ENCODE measurements around the gene IDH1.
A peak's percentile ranks its signal among the peaks of the same experiment; 100 is the strongest.
"Not testable (repeated sequence)": the region's sequence is repeated elsewhere in the genome, so short reads cannot be mapped to it uniquely, and the experiment has no call there.

The IDH1 gene

GRCh38 chr2:208254871-208255556, at the start of gene IDH1:
Gene IDH1 (minus strand): TSS chr2:208255071. CDS start chr2:208251551, 3,520 bp downstream.
- DNase-seq, result peak; percentile 87 to 92

DNA sequence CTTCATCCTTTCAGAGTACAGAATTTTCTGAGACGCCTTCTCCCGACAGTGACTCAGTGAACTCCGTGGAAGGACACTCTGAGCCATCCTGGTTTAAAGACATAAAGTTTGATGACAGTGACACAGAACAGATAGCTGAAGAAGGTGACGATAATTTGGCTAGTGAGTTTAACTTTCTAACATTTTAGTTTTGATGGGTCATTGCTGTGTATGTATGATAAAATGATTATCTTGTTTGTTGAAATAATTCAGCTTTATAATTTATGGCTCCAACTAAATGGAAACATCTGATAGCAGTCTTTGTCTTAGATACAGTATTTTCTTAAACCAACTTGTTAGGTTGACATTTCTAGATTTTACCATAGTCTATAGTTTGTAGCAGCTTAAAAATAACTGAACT, 49.3 kb upstream of the IDH1 start:
- no peak for DNase-seq

- DNase-seq, result no peak
Measured at GRCh38 chr2:208300847-208301618, 46.2 kb upstream of the IDH1 start.

DNA sequence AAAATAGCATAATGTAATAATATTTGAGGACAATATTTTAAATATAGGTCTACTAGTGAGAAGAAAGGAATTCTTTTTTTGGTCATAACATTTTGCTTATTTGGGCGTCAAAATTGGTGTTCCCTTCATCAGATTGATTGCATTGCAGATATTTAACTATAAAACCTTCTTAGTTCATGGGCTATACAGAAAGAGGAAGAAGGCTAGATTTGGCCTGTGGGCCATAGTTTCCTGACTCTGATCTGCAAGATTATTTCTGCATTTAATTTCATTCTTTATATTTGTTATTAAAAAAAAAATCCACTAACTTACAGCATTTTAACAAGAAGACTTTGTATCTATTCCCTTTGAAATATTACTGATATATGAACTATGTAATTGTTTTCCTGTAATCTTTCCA, 43.1 kb upstream of the IDH1 start:
- no peak for DNase-seq

DNA sequence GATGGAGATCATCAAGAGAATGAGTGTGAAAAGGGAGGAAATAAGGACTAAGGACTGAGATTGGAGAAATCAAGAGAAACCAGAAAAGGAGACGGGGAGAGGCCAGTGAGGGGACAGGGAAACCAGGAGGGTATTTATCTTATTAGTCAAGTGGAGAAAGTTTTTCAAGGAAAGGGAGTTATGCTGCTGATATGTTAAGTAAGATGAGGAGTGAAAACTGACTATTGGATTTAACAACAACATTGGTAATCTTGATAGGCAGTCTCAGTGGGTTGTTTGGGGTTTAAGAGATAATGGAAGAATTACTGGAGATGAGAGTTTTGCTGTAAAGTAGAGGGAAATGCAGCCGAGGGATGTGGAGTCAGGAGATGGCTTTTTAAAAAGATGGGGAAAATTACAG, 41.7 kb upstream of the IDH1 start:
- DNase-seq, result no peak

DNA sequence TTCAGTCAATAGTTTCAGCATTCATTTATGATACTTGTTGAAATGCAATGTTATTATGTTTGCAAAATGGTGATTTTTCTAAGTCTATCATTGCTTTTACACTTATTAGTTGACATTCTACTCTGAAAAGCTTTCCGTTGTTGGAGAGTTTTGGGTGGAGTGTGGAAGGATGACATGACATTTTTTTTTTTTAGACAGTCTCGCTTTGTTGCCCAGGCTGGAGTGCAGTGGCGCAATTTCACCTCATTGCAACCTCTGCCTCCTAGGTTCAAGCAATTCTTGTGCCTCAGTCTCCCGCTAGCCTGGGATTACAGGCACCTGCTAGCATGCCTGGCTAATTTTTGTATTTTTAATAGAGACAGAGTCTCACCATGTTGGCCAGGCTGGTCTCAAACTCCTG, 41.0 kb upstream of the IDH1 start:
- no peak for DNase-seq

DNA sequence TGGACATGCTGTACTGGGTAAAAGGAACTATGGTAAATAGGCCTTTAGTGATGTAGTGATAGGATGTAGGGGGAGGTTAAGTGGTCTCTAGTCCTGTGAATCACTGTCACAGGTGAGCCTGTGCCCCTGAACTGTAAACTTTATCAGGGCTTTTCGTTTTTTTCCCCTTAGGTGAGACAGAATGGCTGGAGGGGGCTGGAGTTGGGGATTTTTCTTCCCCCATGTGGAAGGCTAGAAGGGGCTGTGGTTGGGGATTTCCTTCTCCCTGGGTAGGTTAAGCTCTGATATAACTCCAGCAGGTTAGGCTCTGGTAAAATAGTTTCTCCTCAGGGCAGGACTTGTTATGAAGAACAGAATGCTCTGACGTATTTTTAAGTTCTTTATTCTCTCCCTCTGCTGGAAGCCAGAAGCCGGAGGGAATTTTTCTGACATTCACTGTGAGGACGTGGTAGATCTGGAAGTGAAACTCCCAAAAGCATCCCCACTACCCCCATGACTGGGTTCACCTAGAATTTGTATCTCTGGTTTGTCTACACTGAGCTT, 39.7 kb upstream of the IDH1 start:
- no peak for DNase-seq

DNA sequence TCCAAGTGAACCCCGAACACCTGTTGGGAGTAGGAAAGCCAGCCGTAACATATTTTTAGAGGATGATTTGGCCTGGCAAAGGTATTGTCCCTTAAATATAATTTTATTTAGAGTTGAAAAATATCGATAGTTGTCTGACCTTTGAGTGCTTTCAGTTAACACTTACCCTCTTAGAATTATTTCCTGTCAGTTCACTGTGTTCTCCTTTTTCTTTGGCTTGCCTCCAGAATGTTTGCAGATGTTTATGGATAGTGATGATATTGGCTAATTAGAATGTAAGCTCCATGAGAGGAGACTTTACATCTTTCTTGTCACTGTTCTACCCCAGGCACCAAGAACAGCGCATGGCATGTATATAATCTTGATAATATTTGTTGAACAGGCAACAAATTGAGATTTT, 31.0 kb upstream of the IDH1 start:
- DNase-seq, result no peak

GRCh38 chr2:208280933-208281332, 26.1 kb upstream of the IDH1 start:
- DNase-seq, result no peak

DNA sequence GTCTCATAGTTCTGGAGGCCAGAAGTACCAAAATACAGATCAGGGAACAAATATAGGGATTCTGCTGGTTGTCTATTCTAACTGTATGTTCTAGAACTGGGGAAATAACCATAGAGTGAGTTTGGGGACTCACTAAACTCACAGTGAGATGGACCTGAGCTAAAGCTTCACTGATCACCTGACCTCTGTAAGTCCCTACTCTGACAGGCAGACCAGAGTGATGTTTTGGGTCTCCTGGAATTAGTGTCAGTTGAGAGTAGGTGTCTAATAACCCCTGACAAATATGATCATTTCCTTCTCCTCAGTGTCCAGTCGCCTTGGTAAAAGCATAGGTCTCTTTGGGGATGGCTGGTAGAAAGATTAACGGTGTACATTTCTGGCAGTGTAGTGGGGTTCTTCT, 25.4 kb upstream of the IDH1 start:
- no peak for DNase-seq

GRCh38 chr2:208279236-208279635, 24.4 kb upstream of the IDH1 start:
- no peak for DNase-seq

DNA sequence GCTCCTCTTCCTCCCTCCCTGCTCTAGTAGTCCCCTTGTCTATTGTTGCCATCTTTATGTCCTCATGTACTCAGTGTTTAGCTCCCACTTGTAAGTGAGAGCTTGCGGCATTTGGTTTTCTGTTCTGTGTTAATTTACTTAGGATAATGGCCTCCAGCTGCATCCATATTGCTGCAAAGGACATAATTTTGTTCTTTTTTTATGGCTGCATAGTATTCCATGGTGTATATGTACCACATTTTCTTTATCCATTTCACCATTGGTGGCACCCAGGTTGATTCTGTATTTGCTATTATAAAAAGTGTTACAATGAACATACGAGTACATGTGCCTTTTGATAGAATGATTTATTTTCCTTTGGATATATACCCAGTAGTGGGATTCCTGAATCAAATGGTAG, 23.7 kb upstream of the IDH1 start:
- DNase-seq, result no peak

GRCh38 chr2:208274748-208275147, 19.9 kb upstream of the IDH1 start:
- DNase-seq, result no peak

- no peak for DNase-seq
Measured at GRCh38 chr2:208269091-208269490, 14.2 kb upstream of the IDH1 start.

GRCh38 chr2:208268156-208268952, 13.5 kb upstream of the IDH1 start:
- DNase-seq, result no peak

- not testable (repeated sequence) for DNase-seq
Measured at GRCh38 chr2:208267526-208267925, 12.7 kb upstream of the IDH1 start.

- no peak for DNase-seq
Measured at GRCh38 chr2:208266936-208267335, 12.1 kb upstream of the IDH1 start.

DNA sequence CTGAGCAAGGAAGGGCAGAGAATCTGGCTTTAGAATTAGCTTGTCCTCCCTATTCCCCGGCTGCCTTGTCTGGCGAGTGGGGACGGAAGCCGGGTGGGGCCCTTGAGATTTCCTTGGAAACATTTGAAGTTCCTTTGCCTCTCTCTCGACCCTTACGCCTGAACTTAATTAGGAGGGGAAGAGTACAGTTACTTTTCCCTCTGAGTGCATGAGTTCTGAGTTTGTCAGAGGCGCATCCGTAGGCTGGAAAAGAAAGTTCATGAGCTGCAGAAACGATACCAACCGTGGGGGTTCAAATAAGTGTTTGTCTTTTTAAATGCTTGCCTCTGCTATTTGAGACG, 11.7 kb upstream of the IDH1 start:
- no peak for DNase-seq

DNA sequence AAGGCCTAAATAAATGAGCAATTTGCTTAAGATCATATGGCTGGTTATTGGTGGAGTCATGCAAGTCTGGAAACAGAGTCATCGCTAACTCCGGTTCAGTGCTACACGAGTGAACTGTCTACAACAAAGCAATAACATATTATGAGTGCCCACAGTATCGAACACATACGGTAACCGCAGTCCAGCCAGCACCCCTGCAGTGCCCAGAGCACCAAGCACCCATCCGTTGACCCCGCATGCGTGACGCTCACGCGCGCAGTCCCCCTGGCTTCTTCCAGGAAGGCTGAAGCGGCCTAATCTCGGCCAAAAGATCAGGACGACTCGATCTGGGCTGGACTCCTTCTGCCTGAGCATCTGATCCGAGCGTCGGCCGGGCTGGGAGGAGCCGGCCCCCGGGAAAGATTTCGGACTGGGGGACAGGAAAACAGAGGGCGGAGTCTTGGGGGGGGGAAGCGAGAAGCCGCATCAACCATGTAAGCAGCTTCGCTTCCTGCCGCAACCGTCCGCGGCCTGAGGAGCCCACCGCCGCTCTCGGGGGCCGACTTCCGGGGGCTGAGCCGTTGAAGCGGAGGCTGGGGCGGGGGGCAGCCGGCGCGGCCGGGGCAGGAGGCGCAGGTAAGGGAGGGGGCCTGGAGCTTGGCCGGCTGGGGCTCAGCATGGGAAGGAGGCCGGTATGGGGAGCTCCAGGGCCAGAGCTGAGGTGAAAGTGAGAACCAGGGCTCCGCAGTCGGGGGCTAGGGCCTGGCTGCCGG, 11.1 kb upstream of the IDH1 start, which contains the start of gene PIKFYVE:
PIKFYVE (plus strand) TSS at position 455 of the 752 bp plus-strand sequence. CDS start 5,265 bp downstream, outside the sequence.
- peak; percentile 89 for DNase-seq

GRCh38 chr2:208265371-208265800, 10.5 kb upstream of the IDH1 start:
- DNase-seq, result peak; percentile 51 to 61

- not testable (repeated sequence) for DNase-seq
Measured at GRCh38 chr2:208256849-208257813, 2.3 kb upstream of the IDH1 start.
